KMS-11 (cell line): ENCODE results near the gene PCIF1.
"Not testable (repeated sequence)": the region's sequence is repeated elsewhere in the genome, so short reads cannot be mapped to it uniquely, and the experiment has no call there.

Source experiments
- H2AFZ ChIP-seq: fragments of 200-600 bp; sonication (generic); 2 replicates; pipeline ENCODE4 v1.6.1; 2016; ENCODE audit warnings: antibody characterized with exemption, mixed run types, low read depth
- H3K27ac ChIP-seq: fragments of 200-600 bp; sonication (generic); 2 replicates; pipeline ENCODE4 v1.6.1; 2016; ENCODE audit warnings: mild to moderate bottlenecking, mixed run types
- H3K27me3 ChIP-seq: fragments of 200-600 bp; sonication (generic); 2 replicates; pipeline ENCODE4 v1.6.1; 2017; ENCODE audit warnings: mild to moderate bottlenecking, low read depth, mixed run types, moderate library complexity; ENCODE audit not compliant: insufficient read depth
- H3K36me3 ChIP-seq: fragments of 200-600 bp; sonication (generic); 2 replicates; pipeline ENCODE4 v1.6.1; 2017; ENCODE audit warnings: mild to moderate bottlenecking, mixed run types; ENCODE audit not compliant: insufficient read depth
- H3K4me1 ChIP-seq: fragments of 200-600 bp; sonication (generic); 2 replicates; pipeline ENCODE4 v1.6.1; 2016; ENCODE audit warnings: mild to moderate bottlenecking, low read depth, mixed run types; ENCODE audit not compliant: poor library complexity, severe bottlenecking
- H3K4me2 ChIP-seq: fragments of 200-600 bp; sonication (generic); 2 replicates; pipeline ENCODE4 v1.7.0; 2016; ENCODE audit warnings: mild to moderate bottlenecking, mixed run types
- H3K4me3 ChIP-seq: fragments of 200-600 bp; sonication (generic); IDR thresholded peaks from 2 replicates; pipeline ENCODE4 v1.6.1; 2017; ENCODE audit warnings: low read depth, low read length, mixed read lengths; ENCODE audit not compliant: insufficient read depth
- H3K79me2 ChIP-seq: fragments of 200-600 bp; sonication (generic); 2 replicates; pipeline ENCODE4 v1.6.1; 2016; ENCODE audit warnings: low read depth, mixed run types; ENCODE audit not compliant: insufficient read depth
- H3K9ac ChIP-seq: fragments of 200-600 bp; sonication (generic); 2 replicates; pipeline ENCODE4 v1.6.1; 2016; ENCODE audit warnings: mild to moderate bottlenecking, mixed run types
- H4K20me1 ChIP-seq: fragments of 200-600 bp; sonication (generic); 2 replicates; pipeline ENCODE4 v1.6.1; 2016; ENCODE audit warnings: mild to moderate bottlenecking, mixed run types; ENCODE audit not compliant: insufficient read depth
- TF ChIP-seq, protein P1 (sequence below): fragments of 200-600 bp; sonication (generic); conservative IDR thresholded peaks from 2 replicates; pipeline ENCODE4 v1.6.1; 2017; ENCODE audit warnings: low read depth, mild to moderate bottlenecking, antibody characterized with exemption, low read length, moderate library complexity, mixed read lengths

Gene PCIF1

DNA sequence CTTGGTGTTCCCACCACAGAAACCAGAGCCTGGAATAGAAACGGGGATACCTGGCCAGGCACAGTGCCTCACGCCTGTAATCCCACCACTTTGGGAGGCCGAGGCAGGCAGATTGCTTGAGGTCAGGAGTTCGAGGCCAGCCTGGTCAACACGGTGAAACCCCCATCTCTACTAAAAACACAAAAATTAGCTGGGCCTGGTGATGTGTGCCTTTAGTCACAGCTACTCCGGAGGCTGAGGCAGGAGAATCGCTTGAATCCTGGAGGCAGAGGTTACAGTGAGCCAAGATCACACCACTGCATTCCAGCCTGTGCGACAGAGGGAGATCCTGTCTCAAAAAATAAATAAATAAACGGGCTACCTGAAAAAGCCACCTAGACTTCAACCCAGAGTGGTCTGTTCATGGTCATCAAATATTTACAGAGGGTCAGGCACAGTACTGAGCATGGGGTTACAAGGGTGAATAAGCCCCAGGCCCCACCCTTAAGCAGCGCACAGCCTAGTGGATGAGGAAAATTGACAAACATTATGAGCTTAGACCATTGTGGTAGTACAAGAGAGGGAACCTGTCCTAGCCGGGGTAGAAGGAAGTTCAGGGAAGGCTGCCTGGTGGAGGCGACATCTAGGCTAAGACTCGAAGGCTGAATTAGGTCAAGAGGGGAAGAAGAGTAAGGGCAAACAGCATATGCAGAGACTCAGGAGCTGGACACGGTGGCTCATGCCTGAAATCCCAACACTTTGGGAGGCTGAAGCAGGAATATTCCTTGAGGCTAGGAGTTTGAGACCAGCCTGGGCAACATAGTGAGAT, 7.2 kb upstream of the PCIF1 start:
- Histone ChIP-seq H3K4me3 (no peak overlapping the region), H3K4me1 (peaks cover 20% of the 10 kb centered on the region)
- TF ChIP-seq, protein P1, sequence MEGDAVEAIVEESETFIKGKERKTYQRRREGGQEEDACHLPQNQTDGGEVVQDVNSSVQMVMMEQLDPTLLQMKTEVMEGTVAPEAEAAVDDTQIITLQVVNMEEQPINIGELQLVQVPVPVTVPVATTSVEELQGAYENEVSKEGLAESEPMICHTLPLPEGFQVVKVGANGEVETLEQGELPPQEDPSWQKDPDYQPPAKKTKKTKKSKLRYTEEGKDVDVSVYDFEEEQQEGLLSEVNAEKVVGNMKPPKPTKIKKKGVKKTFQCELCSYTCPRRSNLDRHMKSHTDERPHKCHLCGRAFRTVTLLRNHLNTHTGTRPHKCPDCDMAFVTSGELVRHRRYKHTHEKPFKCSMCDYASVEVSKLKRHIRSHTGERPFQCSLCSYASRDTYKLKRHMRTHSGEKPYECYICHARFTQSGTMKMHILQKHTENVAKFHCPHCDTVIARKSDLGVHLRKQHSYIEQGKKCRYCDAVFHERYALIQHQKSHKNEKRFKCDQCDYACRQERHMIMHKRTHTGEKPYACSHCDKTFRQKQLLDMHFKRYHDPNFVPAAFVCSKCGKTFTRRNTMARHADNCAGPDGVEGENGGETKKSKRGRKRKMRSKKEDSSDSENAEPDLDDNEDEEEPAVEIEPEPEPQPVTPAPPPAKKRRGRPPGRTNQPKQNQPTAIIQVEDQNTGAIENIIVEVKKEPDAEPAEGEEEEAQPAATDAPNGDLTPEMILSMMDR, result no peak

DNA sequence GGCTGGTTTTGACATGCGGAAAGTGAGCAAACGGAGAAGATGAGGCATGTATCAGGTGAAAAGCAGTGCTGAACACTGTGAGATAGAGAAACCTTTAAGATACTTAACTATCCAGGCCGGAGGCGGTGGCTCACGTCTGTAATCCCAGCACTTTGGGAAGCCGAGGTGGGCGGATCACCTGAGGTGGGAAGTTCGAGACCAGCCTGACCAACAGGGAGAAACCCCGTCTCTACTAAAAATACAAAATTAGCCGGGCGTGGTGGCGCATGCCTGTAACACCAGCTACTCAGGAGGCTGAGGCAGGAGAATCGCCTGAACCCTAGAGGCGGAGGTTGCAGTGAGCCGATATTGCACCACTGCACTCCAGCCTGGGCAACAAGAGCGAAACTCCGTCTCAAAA, 2.8 kb upstream of the PCIF1 start:
- H3K79me2 ChIP-seq, H3K36me3 ChIP-seq, H3K27me3 ChIP-seq, H3K9ac ChIP-seq, H4K20me1 ChIP-seq, H3K27ac ChIP-seq, H2AFZ ChIP-seq, H3K4me3 ChIP-seq, H3K4me2 ChIP-seq: not testable (repeated sequence)
- peaks cover 13% of the 10 kb centered on the region for H3K4me1 ChIP-seq

More for the DNA sequence above, 7.2 kb upstream of the PCIF1 start:
- Histone ChIP-seq H3K27me3 (no peaks in the 10 kb centered on the region), H3K9ac (no peak overlapping the region), H3K4me2 (no peak overlapping the region), H3K36me3 (no peaks in the 10 kb centered on the region), H3K27ac (no peak overlapping the region), H3K79me2 (no peaks in the 10 kb centered on the region), H4K20me1 (no peaks in the 10 kb centered on the region), H2AFZ (no peak overlapping the region)

DNA sequence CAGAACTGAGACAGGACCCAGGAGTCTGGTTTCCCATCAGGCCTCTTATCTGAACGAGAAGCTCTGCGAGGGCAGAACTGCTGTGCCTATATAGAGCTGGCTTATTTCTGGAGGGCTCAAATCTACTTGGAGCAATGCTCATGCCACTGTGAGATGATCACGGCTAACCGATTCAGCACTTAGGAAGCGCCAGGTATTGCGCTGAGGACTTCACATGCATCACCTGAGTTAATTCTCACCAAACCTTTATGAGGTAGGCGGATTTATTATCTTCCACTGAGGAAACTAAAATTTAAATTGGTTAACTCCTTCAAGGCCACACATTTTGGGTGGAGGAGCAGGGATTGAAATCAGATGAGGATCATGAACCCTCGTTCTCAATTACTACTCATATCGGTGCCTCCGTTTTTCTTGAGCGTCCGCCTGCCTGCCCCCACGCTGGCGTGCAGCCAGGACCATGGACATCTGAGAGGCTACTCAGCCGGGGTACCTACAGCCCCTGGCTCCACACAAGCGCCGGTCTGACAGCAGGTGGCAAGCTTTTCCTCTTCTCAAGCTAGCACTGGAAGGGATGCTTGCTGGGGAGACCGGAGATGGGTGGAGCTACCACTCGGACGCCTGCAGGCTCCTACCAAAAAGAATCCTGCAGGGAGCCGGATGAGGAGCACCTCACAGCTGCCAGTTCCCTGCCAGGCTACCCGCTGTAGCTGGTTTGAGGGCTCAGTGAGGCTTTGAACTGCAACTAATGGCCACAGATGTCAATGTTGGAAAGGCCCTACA, 1.0 kb upstream of the PCIF1 start:
- no peak overlapping the region for H3K4me3 ChIP-seq
- H3K79me2 ChIP-seq, result peaks cover 7% of the 10 kb centered on the region; the same call in 1 of the 2 replicates
- no peaks in the 10 kb centered on the region for H4K20me1 ChIP-seq
- H3K9ac ChIP-seq, result peak overlapping the region; percentile 99
- no peaks in the 10 kb centered on the region for H3K36me3 ChIP-seq
- H3K4me2 ChIP-seq, result peak overlapping the region; percentile 96
- H2AFZ ChIP-seq, result peak overlapping the region; percentile 63
- H3K27me3 ChIP-seq, result no peaks in the 10 kb centered on the region
- TF ChIP-seq, protein P1, result peak; percentile 33; the same call in 1 of the 2 replicates
- H3K4me1 ChIP-seq, result peaks cover 13% of the 10 kb centered on the region
- H3K27ac ChIP-seq, result peak overlapping the region; percentile 98

DNA sequence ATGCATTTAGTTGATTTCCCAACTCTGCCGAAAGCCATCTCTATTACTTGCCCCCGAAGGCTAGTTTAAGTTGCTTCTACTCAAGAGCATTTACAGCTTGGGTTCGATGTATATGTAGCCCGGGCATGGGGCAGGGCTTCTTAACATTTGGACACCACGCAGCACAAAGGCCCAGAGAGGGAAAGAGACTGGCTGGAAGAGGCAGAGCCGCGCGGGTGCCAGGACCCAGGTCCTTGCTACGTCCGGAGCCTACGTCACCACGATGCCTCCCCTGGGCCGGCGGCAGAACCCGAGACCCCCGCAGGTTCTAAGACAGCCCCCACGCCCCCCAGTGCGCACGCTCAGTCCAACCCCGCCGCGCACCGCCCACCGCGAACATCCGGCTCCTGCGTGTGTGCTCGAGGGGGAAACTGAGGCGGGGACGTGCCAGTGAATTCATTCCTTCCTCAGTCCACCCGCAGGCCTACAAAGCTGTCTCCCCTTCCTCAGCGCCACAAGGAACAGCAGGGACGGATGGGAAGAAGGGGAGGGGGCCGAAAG, 367 bp upstream of the PCIF1 start:
- Histone ChIP-seq H3K4me2 (peak overlapping the region; percentile 96), H2AFZ (peak overlapping the region; percentile 63), H3K4me1 (peaks cover 13% of the 10 kb centered on the region), H3K79me2 (peaks cover 7% of the 10 kb centered on the region; the same call in 1 of the 2 replicates), H3K27me3 (no peaks in the 10 kb centered on the region), H3K36me3 (no peaks in the 10 kb centered on the region), H3K27ac (peak overlapping the region; percentile 98), H3K4me3 (no peak overlapping the region), H3K9ac (peak overlapping the region; percentile 99), H4K20me1 (no peaks in the 10 kb centered on the region)
- TF ChIP-seq, protein P1, result no peak
